ENCODE data around the gene LIN54.
"Not testable (repeated sequence)": the region's sequence is repeated elsewhere in the genome, so short reads cannot be mapped to it uniquely, and the experiment has no call there.

Gene LIN54

GRCh38 chr4:82988323-82988832, 22.2 kb downstream of the LIN54 start:
- H3K36me3 ChIP-seq (ENCODE audit: control insufficient read depth, insufficient read depth, low read length) = no peaks in the 10 kb centered on the region
- no peak for TF ChIP-seq CTCF (IDR thresholded peaks at IDR 0.05; ENCODE audit: insufficient read depth, low read length, poor library complexity, severe bottlenecking)
- DNase-seq (ENCODE audit: extremely low read depth, insufficient read length) = no peak
- no peaks in the 10 kb centered on the region for H3K27me3 ChIP-seq (replicated peaks; ENCODE audit: control insufficient read depth, insufficient read depth, low read length)
- H3K4me3 ChIP-seq (replicated peaks; ENCODE audit: low read depth, low read length) = no peak overlapping the region

DNA sequence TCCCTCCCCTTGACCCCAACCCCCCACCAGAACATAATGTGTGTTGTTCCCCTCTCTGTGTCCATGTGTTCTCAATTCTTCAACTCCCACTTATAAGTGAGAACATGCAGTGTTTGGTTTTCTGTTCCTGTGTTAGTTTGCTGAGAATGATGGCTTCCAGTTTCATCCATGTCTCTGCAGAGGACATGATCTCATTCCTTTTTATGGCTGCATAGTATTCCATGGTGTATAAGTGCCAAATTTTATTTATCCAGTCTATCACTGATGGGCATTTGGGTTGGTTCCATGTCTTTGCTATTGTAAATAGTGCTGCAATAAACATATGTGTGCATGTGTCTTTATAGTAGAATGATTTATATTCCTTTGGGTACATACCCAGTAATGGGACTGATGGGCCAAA, 23.1 kb downstream of the LIN54 start:
- DNase-seq (ENCODE audit: extremely low read depth, insufficient read length); H3K27me3 ChIP-seq (replicated peaks; ENCODE audit: control insufficient read depth, insufficient read depth, low read length); H3K36me3 ChIP-seq (ENCODE audit: control insufficient read depth, insufficient read depth, low read length); H3K4me3 ChIP-seq (replicated peaks; ENCODE audit: low read depth, low read length): not testable (repeated sequence)

DNA sequence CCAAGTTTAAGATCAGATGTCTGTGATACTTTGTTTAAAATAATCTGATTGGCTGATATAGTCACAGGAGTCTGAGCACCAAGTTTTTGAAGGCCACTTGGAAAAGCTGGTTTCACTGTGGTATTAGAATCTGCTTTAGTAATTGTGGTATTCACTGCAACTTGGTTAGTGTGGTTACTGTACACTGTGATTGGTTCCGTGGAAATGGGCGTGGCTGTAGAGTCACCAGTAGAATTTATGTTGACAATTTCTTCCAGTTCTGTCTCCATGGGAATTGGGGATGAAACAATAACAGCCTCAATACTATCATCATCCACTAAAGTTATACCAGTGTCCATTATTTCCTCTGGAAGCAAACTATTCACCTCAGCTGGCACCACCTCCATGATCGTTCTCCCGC, 26.2 kb downstream of the LIN54 start:
- no peak for TF ChIP-seq CTCF (IDR thresholded peaks at IDR 0.05; ENCODE audit: insufficient read depth, low read length, poor library complexity, severe bottlenecking)
- Histone ChIP-seq H3K27me3 (replicated peaks; ENCODE audit: control insufficient read depth, insufficient read depth, low read length) (no peaks in the 10 kb centered on the region), H3K4me3 (replicated peaks; ENCODE audit: low read depth, low read length) (no peak overlapping the region), H3K36me3 (ENCODE audit: control insufficient read depth, insufficient read depth, low read length) (no peaks in the 10 kb centered on the region)
- DNase-seq (ENCODE audit: extremely low read depth, insufficient read length) = no peak

DNA sequence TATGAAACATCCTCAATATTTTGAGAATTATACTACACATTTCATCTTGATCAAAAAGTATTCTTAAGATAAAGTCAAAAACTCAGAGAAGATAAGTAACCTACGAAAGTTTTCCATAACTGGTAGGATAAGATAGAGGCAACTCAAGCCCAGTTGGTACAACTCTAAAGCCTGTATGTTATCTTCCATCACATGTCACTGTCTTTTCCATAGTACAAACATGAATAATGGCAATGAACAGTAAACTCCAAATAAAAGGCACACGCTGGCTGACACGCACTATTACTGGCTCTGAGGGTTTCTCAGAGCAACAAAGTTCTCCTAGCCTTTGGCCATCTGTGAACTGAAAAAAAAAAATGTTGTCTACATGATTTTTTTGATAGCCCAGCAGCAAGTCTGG, 27.2 kb downstream of the LIN54 start:
- H3K36me3 ChIP-seq (ENCODE audit: control insufficient read depth, insufficient read depth, low read length) = no peaks in the 10 kb centered on the region
- no peaks in the 10 kb centered on the region for H3K27me3 ChIP-seq (replicated peaks; ENCODE audit: control insufficient read depth, insufficient read depth, low read length)
- DNase-seq (ENCODE audit: extremely low read depth, insufficient read length) = no peak
- H3K4me3 ChIP-seq (replicated peaks; ENCODE audit: low read depth, low read length) = no peak overlapping the region
- no peak for TF ChIP-seq CTCF (IDR thresholded peaks at IDR 0.05; ENCODE audit: insufficient read depth, low read length, poor library complexity, severe bottlenecking)

DNA sequence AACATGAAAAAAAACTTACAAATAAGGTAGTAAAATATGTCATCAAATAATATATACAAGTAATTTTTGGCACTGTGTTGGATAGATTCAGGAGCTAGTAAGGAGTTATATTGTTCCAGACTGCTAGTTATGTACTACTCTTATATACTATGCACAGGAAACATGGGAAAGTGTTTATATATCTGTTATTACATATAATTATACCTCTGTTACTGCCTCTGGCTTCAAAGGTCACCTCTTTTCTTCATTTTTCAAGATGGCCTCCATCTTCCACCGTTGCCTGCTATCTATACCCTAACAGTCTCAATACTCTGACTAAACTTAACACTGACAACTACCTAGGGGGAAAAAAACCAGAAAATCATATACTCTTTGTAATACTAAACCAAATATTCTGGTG, 29.5 kb downstream of the LIN54 start:
- Histone ChIP-seq H3K36me3 (ENCODE audit: control insufficient read depth, insufficient read depth, low read length) (no peaks in the 10 kb centered on the region), H3K4me3 (replicated peaks; ENCODE audit: low read depth, low read length) (no peak overlapping the region), H3K27me3 (replicated peaks; ENCODE audit: control insufficient read depth, insufficient read depth, low read length) (no peaks in the 10 kb centered on the region)
- DNase-seq (ENCODE audit: extremely low read depth, insufficient read length) = no peak
- no peak for TF ChIP-seq CTCF (IDR thresholded peaks at IDR 0.05; ENCODE audit: insufficient read depth, low read length, poor library complexity, severe bottlenecking)

- no peaks in the 10 kb centered on the region for H3K27me3 ChIP-seq (replicated peaks; ENCODE audit: control insufficient read depth, insufficient read depth, low read length)
- no peaks in the 10 kb centered on the region for H3K36me3 ChIP-seq (ENCODE audit: control insufficient read depth, insufficient read depth, low read length)
- no peak overlapping the region for H3K4me3 ChIP-seq (replicated peaks; ENCODE audit: low read depth, low read length)
- TF ChIP-seq CTCF (IDR thresholded peaks at IDR 0.05; ENCODE audit: insufficient read depth, low read length, poor library complexity, severe bottlenecking) = no peak
- no peak for DNase-seq (ENCODE audit: extremely low read depth, insufficient read length)
Measured at GRCh38 chr4:82975792-82976191, 34.8 kb downstream of the LIN54 start.

Measured in GM06990 (cell line).